Left ventricle myocardium inferior (tissue), 1 donor: ENCODE measurements around the gene FIGN. TPM values are rescaled to one million over a fixed set of nuclear protein-coding genes. Genes with fewer than 3 reads are reported as not detected.

Source experiments
- DNase-seq: peaks from one replicate; pipeline ENCODE4 v3.0.0-alpha.2; 2020
- H3K27ac ChIP-seq: fragments of 200-600 bp; replicated peaks from 2 replicates; pipeline ENCODE4 v1.8.0; 2021
- H3K27me3 ChIP-seq: fragments of 200-600 bp; 2 replicates; pipeline ENCODE4 v1.8.0; 2021; ENCODE audit warnings: low read depth
- H3K36me3 ChIP-seq: fragments of 200-600 bp; 2 replicates; pipeline ENCODE4 v1.8.0; 2021
- H3K4me1 ChIP-seq: fragments of 200-600 bp; 2 replicates; pipeline ENCODE4 v1.8.0; 2021
- H3K4me3 ChIP-seq: fragments of 200-600 bp; 2 replicates; pipeline ENCODE4 v1.8.0; 2021; ENCODE audit warnings: mild to moderate bottlenecking, moderate library complexity
- H3K9me3 ChIP-seq: fragments of 200-600 bp; replicated peaks from 2 replicates; pipeline ENCODE4 v1.8.0; 2021
- CTCF ChIP-seq: fragments of 200-600 bp; IDR thresholded peaks from 2 replicates; pipeline ENCODE4 v1.8.0; 2021; ENCODE audit warnings: antibody characterized with exemption, mild to moderate bottlenecking, borderline replicate concordance
- intact Hi-C: fragments of 100-400 bp; cut with micrococcal nuclease; formaldehyde crosslinking; loops from one replicate; pipeline ENCODE4 v1.11.0; 2022
- total RNA-seq: library from RNA; stranded (reverse); fragmentation: NEBNext Ultra II Directional; extraction: Animal tissue kit (Norgen Biotek cat#: 25700); gene quantifications from one replicate; pipeline ENCODE4 v1.2.1, GENCODE V29; 2021
- donor health status: DM: no; HTN: yes; CAD: no; lungs with severe emphysema.

FIGN gene
- total RNA-seq, 1 donor from 2014 or later = 12.9 TPM

GRCh38 chr2:163701399-163702195, 34.2 kb downstream of the FIGN start:
- no peaks in the 10 kb centered on the region for H3K27me3 ChIP-seq
- DNase-seq = no peak
- no peaks in the 10 kb centered on the region for H3K9me3 ChIP-seq
- H3K4me1 ChIP-seq = peaks cover 54% of the 10 kb centered on the region
- H3K36me3 ChIP-seq = no peaks in the 10 kb centered on the region
- no peak overlapping the region for H3K4me3 ChIP-seq
- peak overlapping the region; percentile 70 for H3K27ac ChIP-seq
- no peak for TF ChIP-seq CTCF
- intact Hi-C loops = no loop called here

GRCh38 chr2:163698857-163699256, 37.0 kb downstream of the FIGN start:
- Histone ChIP-seq H3K4me1 (peaks cover 57% of the 10 kb centered on the region), H3K9me3 (no peaks in the 10 kb centered on the region), H3K27me3 (no peaks in the 10 kb centered on the region), H3K4me3 (no peak overlapping the region), H3K36me3 (no peaks in the 10 kb centered on the region), H3K27ac (peak overlapping the region; percentile 57)
- intact Hi-C loops = no loop called here
- peak; percentile 19 for TF ChIP-seq CTCF
- DNase-seq = no peak

GRCh38 chr2:163697846-163698637, 37.8 kb downstream of the FIGN start:
- Histone ChIP-seq H3K4me1 (peaks cover 61% of the 10 kb centered on the region), H3K27ac (peak overlapping the region; percentile 57)
- intact Hi-C loops = no loop called here

GRCh38 chr2:163697429-163697828, 38.4 kb downstream of the FIGN start:
- intact Hi-C loops = no loop called here
- H3K4me1 ChIP-seq = peaks cover 66% of the 10 kb centered on the region
- H3K27ac ChIP-seq = no peak overlapping the region
- no peak overlapping the region for H3K4me3 ChIP-seq
- H3K9me3 ChIP-seq = no peaks in the 10 kb centered on the region
- DNase-seq = no peak
- no peak for TF ChIP-seq CTCF
- no peaks in the 10 kb centered on the region for H3K27me3 ChIP-seq
- no peaks in the 10 kb centered on the region for H3K36me3 ChIP-seq

More at GRCh38 chr2:163697846-163698637, 37.8 kb downstream of the FIGN start:
- DNase-seq = no peak
- H3K27me3 ChIP-seq = no peaks in the 10 kb centered on the region
- no peak overlapping the region for H3K4me3 ChIP-seq
- no peaks in the 10 kb centered on the region for H3K36me3 ChIP-seq
- TF ChIP-seq CTCF = no peak
- no peaks in the 10 kb centered on the region for H3K9me3 ChIP-seq

GRCh38 chr2:163693484-163693883, 42.3 kb downstream of the FIGN start:
- no peak for DNase-seq
- peak overlapping the region; percentile 74 for H3K27ac ChIP-seq
- H3K4me3 ChIP-seq = no peak overlapping the region
- H3K9me3 ChIP-seq = no peaks in the 10 kb centered on the region
- TF ChIP-seq CTCF = no peak
- H3K36me3 ChIP-seq = no peaks in the 10 kb centered on the region
- intact Hi-C loops = no loop called here
- peaks cover 59% of the 10 kb centered on the region for H3K4me1 ChIP-seq
- H3K27me3 ChIP-seq = no peaks in the 10 kb centered on the region
